Regular cardiac myocyte (primary cell): ENCODE data around the gene PSMA5. TPM values are rescaled to one million over a fixed set of nuclear protein-coding genes. Genes with fewer than 3 reads are reported as not detected.

Experiments used
- total RNA-seq: library from RNA; depleted of rRNA; stranded (reverse); fragments of >200 nt; gene quantifications from 2 replicates; pipeline ENCODE4 v1.2.3, GENCODE V29; 2014

PSMA5 gene
- 35.8 and 62.7 TPM in 2 replicates for total RNA-seq

DNA sequence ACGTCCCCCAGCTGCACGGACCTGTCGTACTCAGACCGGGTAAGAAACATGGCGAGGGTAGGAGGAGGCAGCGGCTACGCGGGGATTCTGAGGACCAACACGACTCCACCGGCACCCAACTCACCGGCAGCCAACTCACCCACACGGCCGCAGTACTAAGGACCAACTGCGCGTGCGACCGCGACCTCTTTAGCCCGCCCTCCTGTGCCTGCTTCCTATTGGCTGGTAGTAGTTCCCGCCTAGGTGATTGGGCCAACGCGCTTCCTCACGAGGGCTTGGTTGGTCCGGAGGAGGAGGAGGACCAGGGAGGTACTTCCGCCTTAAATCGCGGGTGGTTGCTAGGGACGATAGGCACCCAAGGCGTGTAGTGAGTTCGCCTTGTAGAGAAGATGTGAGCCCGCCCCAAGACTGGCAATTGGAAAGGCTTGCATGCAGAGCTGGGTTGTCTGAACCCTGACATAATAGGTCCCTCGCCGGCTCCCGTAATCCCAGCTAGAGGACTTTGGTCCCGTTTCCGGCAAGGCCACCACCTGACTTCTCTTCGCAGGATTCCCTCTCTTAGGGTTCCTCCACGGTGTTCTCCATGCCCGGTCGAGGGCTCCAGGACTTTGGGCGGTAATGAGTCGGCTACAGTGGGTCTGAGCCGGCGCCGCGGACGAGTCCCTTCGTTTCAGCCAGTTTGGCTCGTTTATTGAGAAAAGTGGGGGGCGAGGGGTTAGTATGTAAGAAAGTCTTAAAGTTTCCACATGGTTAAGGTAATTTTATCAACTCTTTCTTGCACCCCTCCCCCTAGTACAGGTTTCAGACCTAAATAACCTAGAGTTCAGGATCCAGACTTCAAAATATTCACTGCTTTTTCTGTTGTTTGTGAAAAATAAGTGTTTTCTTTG lies at the start of gene PSMA5:
Gene PSMA5, minus strand, starts transcription at position 168 of the 890 bp plus-strand sequence. Its CDS starts 118 bp downstream, at position 50.

GRCh38 chr1:109466452-109467300 lies 40.4 kb upstream of the PSMA5 start, which contains the start of gene SYPL2:
TSS of gene SYPL2 (plus strand) at chr1:109466546. CDS start at chr1:109466844, 298 bp downstream.

DNA sequence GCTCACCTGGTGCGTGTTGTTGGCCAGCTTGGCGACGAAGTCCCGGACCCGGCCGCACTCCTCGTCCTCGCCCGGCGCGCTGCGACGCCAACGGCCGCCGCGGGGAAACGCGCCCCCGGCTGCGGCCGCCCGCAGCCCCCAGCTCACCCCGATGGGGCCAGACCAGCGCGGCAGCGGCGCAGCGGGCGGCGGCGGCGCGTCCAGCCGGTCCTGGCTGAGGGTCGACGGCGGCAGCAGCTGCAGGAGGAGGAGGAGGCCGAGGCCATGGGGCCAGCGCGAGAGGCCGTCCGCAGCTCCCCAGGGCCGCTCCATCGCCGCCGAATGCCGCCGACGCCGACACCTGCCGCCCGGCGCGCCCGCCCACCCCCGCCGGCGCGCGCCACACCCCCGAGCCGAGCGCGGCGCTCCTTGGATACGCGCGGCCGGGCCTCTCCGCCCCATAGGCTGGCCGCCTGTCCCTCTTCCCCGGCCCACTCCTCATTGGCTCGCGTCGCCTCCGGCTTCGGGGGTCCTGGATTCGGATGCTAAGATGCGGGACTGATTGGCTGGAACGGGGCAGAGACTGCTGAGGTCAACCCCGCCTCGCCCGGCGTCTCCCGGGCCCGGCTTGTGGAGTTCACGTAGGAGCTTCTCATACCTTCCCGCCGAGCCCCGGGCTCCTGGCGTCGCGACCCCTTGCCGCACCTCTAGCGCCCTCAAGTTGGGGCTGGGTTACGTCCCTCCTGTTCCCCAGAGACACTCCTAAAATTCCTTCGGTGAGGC lies 28.5 kb downstream of the PSMA5 start, which contains the start of gene SORT1:
Gene SORT1, minus strand, starts transcription at position 338 of the 762 bp plus-strand sequence. Its CDS starts 26 bp downstream, at position 312.

Other genes with a start within 250 kb of the PSMA5 start
- gene SARS1, start 212.5 kb downstream of the PSMA5 start, total RNA-seq = 275 and 281 TPM in 2 replicates
- gene CELSR2, start 176.9 kb downstream of the PSMA5 start, total RNA-seq = 0.96 and 2.5 TPM in 2 replicates
- gene PSRC1, start 143.3 kb downstream of the PSMA5 start, total RNA-seq = 3.4 and 15.9 TPM in 2 replicates
- gene MYBPHL, start 119.4 kb downstream of the PSMA5 start, total RNA-seq = not detected in 2 replicates
- 7.3 and 24.2 TPM in 2 replicates for gene SORT1, start 28.5 kb downstream of the PSMA5 start, total RNA-seq
- 0.19 and 0.56 TPM in 2 replicates for gene SYPL2, start 40.1 kb upstream of the PSMA5 start, total RNA-seq
- gene ATXN7L2, start 57.5 kb upstream of the PSMA5 start, total RNA-seq = 2.1 and 2.5 TPM in 2 replicates
- gene CYB561D1, start 67.6 kb upstream of the PSMA5 start, total RNA-seq = 5.8 and 6.2 TPM in 2 replicates
- gene AMIGO1, start 83.3 kb upstream of the PSMA5 start, total RNA-seq = 0.58 and 1.7 TPM in 2 replicates
- under 0.01 TPM in 1 of 2 replicates, not detected in the other for gene GPR61, start 113.4 kb upstream of the PSMA5 start, total RNA-seq
- gene GNAI3, start 122.2 kb upstream of the PSMA5 start, total RNA-seq = 15.2 and 19.9 TPM in 2 replicates
- under 0.01 TPM in 2 replicates for gene GNAT2, start 193.2 kb upstream of the PSMA5 start, total RNA-seq
- gene AMPD2, start 193.4 kb upstream of the PSMA5 start, total RNA-seq = 84.5 and 98.4 TPM in 2 replicates
- 3.5 and 7.9 TPM in 2 replicates for gene GSTM4, start 229.7 kb upstream of the PSMA5 start, total RNA-seq
- 5.4 and 17.5 TPM in 2 replicates for gene GSTM2, start 241.6 kb upstream of the PSMA5 start, total RNA-seq